Vagina (tissue), 2 donors: ENCODE data around the gene MRPS11.

Experiments
- POLR2A ChIP-seq, 2 donors: fragments of 450-650 bp; IDR thresholded peaks; one replicate each; pipeline ENCODE4 v1.6.1; 2017; ENCODE audit warnings: antibody characterized with exemption in 2 of 2, mild to moderate bottlenecking in 2 of 2, moderate library complexity in 2 of 2
- TF ChIP-seq, protein P1 (sequence below), 3 experiments: fragments of 450-650 bp in 2 of 3; fragments of 200-600 bp in 1 of 3; sonication (generic) in 1 of 3; IDR thresholded peaks; one replicate each; pipeline ENCODE4 v1.5.1; 2017 to 2019; ENCODE audit warnings: antibody characterized with exemption in 3 of 3, mild to moderate bottlenecking in 2 of 3, moderate library complexity in 2 of 3

DNA sequence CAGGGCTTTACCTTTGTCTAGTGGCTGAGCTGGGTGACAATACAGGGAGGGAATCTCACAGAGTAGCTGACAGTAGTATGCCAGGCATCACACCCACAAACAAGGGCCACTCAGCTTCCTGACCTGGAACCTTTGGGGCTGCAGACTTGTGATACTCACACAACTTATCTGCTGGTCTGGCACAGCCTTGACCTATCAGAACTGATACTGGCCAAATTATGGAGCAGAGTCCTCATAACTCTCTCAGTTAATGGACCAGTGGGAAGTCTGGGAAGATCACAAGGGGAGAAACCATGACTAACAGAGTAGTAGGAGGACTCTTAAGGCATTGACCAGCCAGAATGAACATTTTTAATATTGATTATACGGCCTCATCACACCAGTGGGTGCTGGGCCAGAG, 19.8 kb upstream of the MRPS11 start:
- TF ChIP-seq, protein P1, sequence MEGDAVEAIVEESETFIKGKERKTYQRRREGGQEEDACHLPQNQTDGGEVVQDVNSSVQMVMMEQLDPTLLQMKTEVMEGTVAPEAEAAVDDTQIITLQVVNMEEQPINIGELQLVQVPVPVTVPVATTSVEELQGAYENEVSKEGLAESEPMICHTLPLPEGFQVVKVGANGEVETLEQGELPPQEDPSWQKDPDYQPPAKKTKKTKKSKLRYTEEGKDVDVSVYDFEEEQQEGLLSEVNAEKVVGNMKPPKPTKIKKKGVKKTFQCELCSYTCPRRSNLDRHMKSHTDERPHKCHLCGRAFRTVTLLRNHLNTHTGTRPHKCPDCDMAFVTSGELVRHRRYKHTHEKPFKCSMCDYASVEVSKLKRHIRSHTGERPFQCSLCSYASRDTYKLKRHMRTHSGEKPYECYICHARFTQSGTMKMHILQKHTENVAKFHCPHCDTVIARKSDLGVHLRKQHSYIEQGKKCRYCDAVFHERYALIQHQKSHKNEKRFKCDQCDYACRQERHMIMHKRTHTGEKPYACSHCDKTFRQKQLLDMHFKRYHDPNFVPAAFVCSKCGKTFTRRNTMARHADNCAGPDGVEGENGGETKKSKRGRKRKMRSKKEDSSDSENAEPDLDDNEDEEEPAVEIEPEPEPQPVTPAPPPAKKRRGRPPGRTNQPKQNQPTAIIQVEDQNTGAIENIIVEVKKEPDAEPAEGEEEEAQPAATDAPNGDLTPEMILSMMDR (IDR thresholded peaks at IDR 0.05), result no peak
- TF ChIP-seq POLR2A (IDR thresholded peaks at IDR 0.05), result no peak
